ENCODE results near the gene NAA15.
"Not testable (repeated sequence)": the region's sequence is repeated elsewhere in the genome, so short reads cannot be mapped to it uniquely, and the experiment has no call there.

The NAA15 gene

DNA sequence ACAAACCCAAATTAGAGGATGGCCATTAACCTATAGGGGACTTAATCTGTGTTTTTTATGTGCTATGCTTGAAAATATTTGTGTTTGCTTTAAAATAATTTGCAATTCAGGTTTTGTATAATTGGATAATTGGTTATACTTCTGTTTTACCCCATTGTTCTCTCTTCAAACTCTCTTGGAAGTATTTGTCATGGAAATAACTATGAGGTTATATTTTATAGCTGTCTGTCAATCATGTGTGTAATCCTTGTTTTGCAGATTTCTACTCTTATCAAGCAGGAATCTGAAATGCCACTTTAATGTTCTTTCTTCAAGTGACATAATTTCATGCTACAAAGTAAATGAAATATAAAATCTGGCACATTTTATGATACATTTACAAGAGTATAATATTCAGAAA is 16.3 kb downstream of the NAA15 start:
- in situ Hi-C loops (cut with MboI; ENCODE audit: low sequenced_read_pairs, unreplicated experiment) = no loop called here
- TF ChIP-seq, protein P1, sequence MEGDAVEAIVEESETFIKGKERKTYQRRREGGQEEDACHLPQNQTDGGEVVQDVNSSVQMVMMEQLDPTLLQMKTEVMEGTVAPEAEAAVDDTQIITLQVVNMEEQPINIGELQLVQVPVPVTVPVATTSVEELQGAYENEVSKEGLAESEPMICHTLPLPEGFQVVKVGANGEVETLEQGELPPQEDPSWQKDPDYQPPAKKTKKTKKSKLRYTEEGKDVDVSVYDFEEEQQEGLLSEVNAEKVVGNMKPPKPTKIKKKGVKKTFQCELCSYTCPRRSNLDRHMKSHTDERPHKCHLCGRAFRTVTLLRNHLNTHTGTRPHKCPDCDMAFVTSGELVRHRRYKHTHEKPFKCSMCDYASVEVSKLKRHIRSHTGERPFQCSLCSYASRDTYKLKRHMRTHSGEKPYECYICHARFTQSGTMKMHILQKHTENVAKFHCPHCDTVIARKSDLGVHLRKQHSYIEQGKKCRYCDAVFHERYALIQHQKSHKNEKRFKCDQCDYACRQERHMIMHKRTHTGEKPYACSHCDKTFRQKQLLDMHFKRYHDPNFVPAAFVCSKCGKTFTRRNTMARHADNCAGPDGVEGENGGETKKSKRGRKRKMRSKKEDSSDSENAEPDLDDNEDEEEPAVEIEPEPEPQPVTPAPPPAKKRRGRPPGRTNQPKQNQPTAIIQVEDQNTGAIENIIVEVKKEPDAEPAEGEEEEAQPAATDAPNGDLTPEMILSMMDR (IDR thresholded peaks at IDR 0.05; ENCODE audit: borderline replicate concordance, control extremely low read depth, extremely low read depth, insufficient read depth, missing control alignments) = no peak
- no peak for DNase-seq (ENCODE audit: low spot score)

GRCh38 chr4:139319571-139319970 is 18.3 kb downstream of the NAA15 start:
- in situ Hi-C loops (cut with MboI; ENCODE audit: low sequenced_read_pairs, unreplicated experiment) = no loop called here
- no peak for DNase-seq (ENCODE audit: low spot score)
- TF ChIP-seq, protein P1 (IDR thresholded peaks at IDR 0.05; ENCODE audit: borderline replicate concordance, control extremely low read depth, extremely low read depth, insufficient read depth, missing control alignments) = no peak

- in situ Hi-C loops (cut with MboI; ENCODE audit: low sequenced_read_pairs, unreplicated experiment) = not testable (repeated sequence)
Measured at GRCh38 chr4:139322070-139322469, 20.8 kb downstream of the NAA15 start.

GRCh38 chr4:139322541-139322940 is 21.2 kb downstream of the NAA15 start:
- in situ Hi-C loops (cut with MboI; ENCODE audit: low sequenced_read_pairs, unreplicated experiment) = not testable (repeated sequence)

More at GRCh38 chr4:139322070-139322469, 20.8 kb downstream of the NAA15 start:
- not testable (repeated sequence) for DNase-seq (ENCODE audit: low spot score)

GRCh38 chr4:139324620-139325019 is 23.3 kb downstream of the NAA15 start:
- DNase-seq (ENCODE audit: low spot score) = no peak
- TF ChIP-seq, protein P1 (IDR thresholded peaks at IDR 0.05; ENCODE audit: borderline replicate concordance, control extremely low read depth, extremely low read depth, insufficient read depth, missing control alignments) = no peak
- in situ Hi-C loops (cut with MboI; ENCODE audit: low sequenced_read_pairs, unreplicated experiment) = no loop called here

More at GRCh38 chr4:139322541-139322940, 21.2 kb downstream of the NAA15 start:
- DNase-seq (ENCODE audit: low spot score) = not testable (repeated sequence)

- TF ChIP-seq, protein P1 (IDR thresholded peaks at IDR 0.05; ENCODE audit: borderline replicate concordance, control extremely low read depth, extremely low read depth, insufficient read depth, missing control alignments) = no peak
- in situ Hi-C loops (cut with MboI; ENCODE audit: low sequenced_read_pairs, unreplicated experiment) = no loop called here
- no peak for DNase-seq (ENCODE audit: low spot score)
Measured at GRCh38 chr4:139329665-139330200, 28.4 kb downstream of the NAA15 start.

- no peak for DNase-seq (ENCODE audit: low spot score)
- in situ Hi-C loops (cut with MboI; ENCODE audit: low sequenced_read_pairs, unreplicated experiment) = no loop called here
- TF ChIP-seq, protein P1 (IDR thresholded peaks at IDR 0.05; ENCODE audit: borderline replicate concordance, control extremely low read depth, extremely low read depth, insufficient read depth, missing control alignments) = no peak
Measured at GRCh38 chr4:139330283-139330682, 29.0 kb downstream of the NAA15 start.

DNA sequence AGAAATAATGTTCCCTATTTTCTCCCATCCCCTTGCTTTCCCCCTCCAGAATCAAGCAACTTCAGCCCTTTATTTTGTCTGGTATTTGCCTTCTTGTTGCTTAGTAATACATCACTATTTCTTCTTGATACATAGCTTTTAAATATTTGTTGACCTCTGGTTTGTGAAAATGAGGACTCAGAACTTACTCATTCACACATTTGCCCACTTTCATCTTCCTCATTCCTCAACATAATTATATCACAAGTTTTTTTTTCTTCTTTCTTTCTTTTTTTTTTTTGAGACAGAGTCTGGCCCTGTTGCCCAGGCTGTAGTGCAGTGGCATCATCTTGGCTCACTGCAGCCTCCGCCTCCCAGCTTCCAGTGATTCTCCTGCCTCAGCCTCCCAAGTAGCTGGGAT is 29.9 kb downstream of the NAA15 start:
- in situ Hi-C loops (cut with MboI; ENCODE audit: low sequenced_read_pairs, unreplicated experiment) = no loop called here
- TF ChIP-seq, protein P1 (IDR thresholded peaks at IDR 0.05; ENCODE audit: borderline replicate concordance, control extremely low read depth, extremely low read depth, insufficient read depth, missing control alignments) = no peak
- DNase-seq (ENCODE audit: low spot score) = no peak
